GM12801 (cell line): ENCODE results near the gene CHRDL2.

Experiments
- CTCF ChIP-seq: IDR thresholded peaks from one replicate; pipeline ENCODE4 v1.5.1; 2011; ENCODE audit warnings: control low read depth; ENCODE audit not compliant: insufficient read length; ENCODE audit errors: extremely low read depth

CHRDL2 gene

DNA sequence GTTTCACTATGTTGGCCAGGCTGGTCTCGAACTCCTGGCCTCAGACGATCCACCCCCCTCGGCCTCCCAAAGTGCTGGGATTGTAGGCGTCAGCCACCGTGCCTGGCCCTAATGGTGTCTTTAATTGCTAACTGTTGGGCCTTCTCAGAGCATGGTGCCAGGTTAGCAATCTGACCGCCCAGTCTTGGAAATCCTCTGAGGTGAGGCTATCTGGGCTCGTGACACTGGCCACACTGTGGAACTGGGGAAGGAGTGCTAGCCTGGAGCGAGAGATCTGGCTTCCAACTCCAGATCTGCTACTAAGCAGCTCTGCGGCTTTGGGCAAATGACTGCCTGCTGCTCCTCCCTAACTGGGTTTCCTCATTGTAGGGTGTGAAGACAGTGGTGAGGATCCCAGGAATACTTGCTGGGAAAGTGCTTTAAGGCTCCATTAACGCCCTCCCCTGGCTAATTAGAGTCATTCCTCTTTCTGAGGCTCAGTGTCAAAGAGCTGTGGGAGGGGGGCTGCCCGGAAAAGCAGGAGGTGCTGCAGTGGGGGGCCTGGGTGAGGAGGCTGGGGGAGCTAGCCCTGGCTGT, 35.4 kb downstream of the CHRDL2 start:
- TF ChIP-seq CTCF: no peak

DNA sequence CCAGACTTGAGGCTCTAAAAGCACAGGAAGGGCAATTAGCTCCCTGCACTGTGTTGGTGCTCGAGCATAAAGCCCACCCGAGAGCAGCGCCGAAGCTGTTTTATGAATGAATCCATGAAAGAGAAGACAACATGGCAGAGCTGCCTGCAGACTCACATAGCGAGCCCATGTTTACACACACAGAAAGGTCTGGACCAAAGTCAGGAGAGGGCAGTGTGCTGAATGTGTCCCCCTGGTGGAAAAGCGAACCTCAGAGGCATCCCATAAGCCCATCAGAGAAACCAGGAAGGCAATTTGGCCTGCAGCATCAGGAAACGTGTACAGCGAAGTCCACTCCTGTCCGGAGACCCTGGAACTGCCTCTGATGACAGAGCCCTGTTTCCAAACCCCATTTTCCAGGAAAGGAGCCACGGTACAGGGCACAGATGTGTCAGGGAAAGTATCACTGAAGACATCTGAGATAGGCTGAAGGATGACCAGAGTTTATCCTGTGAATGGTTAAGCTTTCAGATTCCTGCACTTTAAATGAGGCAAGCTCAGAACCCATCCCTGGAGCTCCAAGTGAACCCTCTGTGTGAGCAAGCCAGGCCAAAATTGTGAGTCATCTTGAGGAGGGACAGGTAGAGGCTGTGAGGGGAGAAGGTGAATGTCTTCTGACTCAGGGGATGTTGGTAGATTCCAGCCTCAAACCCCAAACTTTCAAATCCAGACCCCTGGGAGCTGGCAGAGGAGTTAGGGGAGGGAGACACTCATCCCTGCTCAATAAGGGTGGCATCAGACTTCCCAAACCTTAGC, 36.9 kb downstream of the CHRDL2 start:
- no peak for TF ChIP-seq CTCF

- TF ChIP-seq CTCF: no peak
These were observed 37.7 kb downstream of the CHRDL2 start for GRCh38 chr11:74693531-74693930.

- no peak for TF ChIP-seq CTCF
These were observed 39.5 kb downstream of the CHRDL2 start for GRCh38 chr11:74691755-74692154.

GRCh38 chr11:74689666-74690065, 41.6 kb downstream of the CHRDL2 start:
- no peak for TF ChIP-seq CTCF

GRCh38 chr11:74687237-74688023, 43.8 kb downstream of the CHRDL2 start:
- TF ChIP-seq CTCF: no peak

DNA sequence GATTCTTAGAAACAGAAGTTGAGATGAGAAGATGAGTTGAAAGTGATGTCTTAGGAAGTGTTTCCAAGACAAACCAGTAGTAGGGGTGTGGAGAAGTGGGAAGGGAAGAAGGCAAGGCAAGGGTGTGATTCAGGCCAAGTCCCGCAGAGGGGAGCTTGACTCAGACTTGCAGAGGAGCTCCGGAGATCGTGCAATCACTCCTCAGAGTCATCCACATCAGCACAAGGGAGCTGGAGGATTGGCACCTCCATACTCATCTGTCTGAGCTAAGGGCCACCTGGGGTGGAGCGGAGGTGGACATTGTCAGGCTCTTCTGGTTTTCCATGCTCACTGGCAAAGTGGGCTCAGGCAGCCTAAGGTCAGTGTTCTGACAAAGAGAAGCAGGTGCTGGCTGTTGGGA, 44.4 kb downstream of the CHRDL2 start:
- TF ChIP-seq CTCF: no peak
